CD4-positive, alpha-beta T cell (primary cell): Measurements from ENCODE around the gene SIL1. TPM values are rescaled to one million over a fixed set of nuclear protein-coding genes. Genes with fewer than 3 reads are reported as not detected.

Experiments used
- ATAC-seq: fragments of 200-7000 bp; cut with Tn5 transposase; one replicate; pipeline ENCODE4 v1.10.0; 2022; ENCODE audit warnings: mild to moderate bottlenecking; ENCODE audit not compliant: poor library complexity
- CTCF ChIA-PET: fragments of 350-600 bp; sonication (Branson Sonifier 250); formaldehyde crosslinking; loops from one replicate; lab custom pipeline; 2021; ENCODE audit warnings: antibody characterized with exemption, inconsistent platforms; lab: Charles Lee
- POLR2A ChIA-PET: fragments of 350-600 bp; sonication (Branson Sonifier 250); formaldehyde crosslinking; loops from one replicate; lab custom pipeline; 2021; ENCODE audit warnings: antibody characterized with exemption, inconsistent platforms; lab: Charles Lee
- DNase-seq, 14 experiments: peaks; one replicate each; pipeline ENCODE4 v3.0.0-alpha.2; 2013 to 2020; ENCODE audit warnings: mixed read lengths in 2 of 14
- H3K27ac ChIP-seq, 2 donors: one replicate each; pipeline versions ENCODE4 v1.5.1 to v1.7.0; 2013; ENCODE audit warnings: low read length in 2 of 2, low read depth in 1 of 2, mild to moderate bottlenecking in 1 of 2
- H3K27me3 ChIP-seq, 2 experiments: 1 replicate in 1 of 2; 2 replicates in 1 of 2; pipeline versions ENCODE4 v1.6.1 to v1.7.0; 2013; ENCODE audit warnings: low read length in 2 of 2, control low read depth in 1 of 2, mild to moderate bottlenecking in 1 of 2, moderate library complexity in 1 of 2; ENCODE audit not compliant: insufficient read depth in 2 of 2, control insufficient read depth in 1 of 2
- H3K36me3 ChIP-seq: one replicate; pipeline ENCODE4 v1.6.1; 2013; ENCODE audit warnings: low read length, control low read depth; ENCODE audit not compliant: insufficient read depth
- H3K4me1 ChIP-seq: one replicate; pipeline ENCODE4 v1.6.1; 2013; ENCODE audit warnings: low read length, control low read depth; ENCODE audit not compliant: insufficient read depth
- H3K4me3 ChIP-seq: one replicate; pipeline ENCODE4 v1.5.1; 2013; ENCODE audit warnings: mild to moderate bottlenecking, low read length, moderate library complexity
- H3K9me3 ChIP-seq, 2 experiments: 1 replicate in 1 of 2; 2 replicates in 1 of 2; pipeline versions ENCODE4 v1.6.1 to v1.7.0; 2013; ENCODE audit warnings: low read length in 2 of 2, mild to moderate bottlenecking in 2 of 2, control low read depth in 1 of 2, moderate library complexity in 1 of 2; ENCODE audit not compliant: control insufficient read depth in 1 of 2, insufficient read depth in 1 of 2
- H3K27ac Mint-ChIP-seq: one replicate; pipeline ENCODE4 v1.8.0; 2020; ENCODE audit warnings: mixed read lengths
- H3K27me3 Mint-ChIP-seq: one replicate; pipeline ENCODE4 v1.8.0; 2021; ENCODE audit warnings: mixed read lengths
- H3K36me3 Mint-ChIP-seq: one replicate; pipeline ENCODE4 v1.8.0; 2021; ENCODE audit warnings: low read depth, mixed read lengths
- H3K4me1 Mint-ChIP-seq: one replicate; pipeline ENCODE4 v1.8.0; 2021; ENCODE audit warnings: low read depth, mixed read lengths
- H3K4me3 Mint-ChIP-seq: one replicate; pipeline ENCODE4 v1.8.0; 2020; ENCODE audit warnings: mild to moderate bottlenecking, mixed read lengths
- H3K9me3 Mint-ChIP-seq: one replicate; pipeline ENCODE4 v1.8.0; 2020; ENCODE audit warnings: mixed read lengths
- intact Hi-C, 2 experiments: fragments of 100-400 bp; cut with DNase I in 1 of 2; cut with micrococcal nuclease in 1 of 2; formaldehyde crosslinking; loops; one replicate each; pipeline versions ENCODE4 v1.15.1 to v1.9.0; 2023 to 2025; cut with DNase I, micrococcal nuclease
- total RNA-seq, 174 experiments: library from RNA in 2 of 174; stranded (reverse) in 2 of 174; gene quantifications; one replicate each; pipeline ENCODE4 v1.2.3 and lab custom pipeline; 2021 to 2026
- TF ChIP-seq, protein P1 (sequence below): fragments of 200-600 bp; IDR thresholded peaks from one replicate; pipeline ENCODE4 v1.8.0; 2022; ENCODE audit warnings: antibody characterized with exemption, mild to moderate bottlenecking

The SIL1 gene
- total RNA-seq, 2 experiments from 2014 or later = 5.6 to 9.2 TPM

DNA sequence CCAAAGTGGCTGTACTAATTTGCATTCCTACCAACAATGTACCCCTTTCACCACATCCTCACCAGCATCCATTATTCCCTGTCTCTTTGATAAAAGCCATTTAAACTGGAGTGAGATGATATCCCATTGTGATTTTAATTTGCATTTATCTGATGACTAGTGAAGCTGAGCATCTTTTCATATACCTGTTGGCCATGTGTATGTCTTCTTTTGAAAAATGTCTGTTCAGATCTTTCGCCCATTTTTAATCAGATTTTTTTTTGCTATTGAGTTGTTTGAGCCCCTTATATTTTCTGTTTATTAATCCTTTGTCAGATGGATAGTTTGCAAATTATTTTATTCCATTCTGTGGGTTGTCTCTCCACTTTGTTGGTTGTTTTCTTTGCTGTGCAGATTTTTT lies 202.0 kb downstream of the SIL1 start:
- no peaks in the 10 kb centered on the region for H3K36me3 ChIP-seq
- ATAC-seq (no peak), DNase-seq (no peak)
- CTCF ChIA-PET = no interaction called here
- TF ChIP-seq, protein P1, sequence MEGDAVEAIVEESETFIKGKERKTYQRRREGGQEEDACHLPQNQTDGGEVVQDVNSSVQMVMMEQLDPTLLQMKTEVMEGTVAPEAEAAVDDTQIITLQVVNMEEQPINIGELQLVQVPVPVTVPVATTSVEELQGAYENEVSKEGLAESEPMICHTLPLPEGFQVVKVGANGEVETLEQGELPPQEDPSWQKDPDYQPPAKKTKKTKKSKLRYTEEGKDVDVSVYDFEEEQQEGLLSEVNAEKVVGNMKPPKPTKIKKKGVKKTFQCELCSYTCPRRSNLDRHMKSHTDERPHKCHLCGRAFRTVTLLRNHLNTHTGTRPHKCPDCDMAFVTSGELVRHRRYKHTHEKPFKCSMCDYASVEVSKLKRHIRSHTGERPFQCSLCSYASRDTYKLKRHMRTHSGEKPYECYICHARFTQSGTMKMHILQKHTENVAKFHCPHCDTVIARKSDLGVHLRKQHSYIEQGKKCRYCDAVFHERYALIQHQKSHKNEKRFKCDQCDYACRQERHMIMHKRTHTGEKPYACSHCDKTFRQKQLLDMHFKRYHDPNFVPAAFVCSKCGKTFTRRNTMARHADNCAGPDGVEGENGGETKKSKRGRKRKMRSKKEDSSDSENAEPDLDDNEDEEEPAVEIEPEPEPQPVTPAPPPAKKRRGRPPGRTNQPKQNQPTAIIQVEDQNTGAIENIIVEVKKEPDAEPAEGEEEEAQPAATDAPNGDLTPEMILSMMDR = no peak
- intact Hi-C loops = no loop called here
- H3K4me1 ChIP-seq = no peaks in the 10 kb centered on the region
- POLR2A ChIA-PET = no interaction called here
- H3K27me3 ChIP-seq = no peaks in the 10 kb centered on the region
- no peaks in the 10 kb centered on the region for H3K36me3 Mint-ChIP-seq
- H3K9me3 ChIP-seq = peaks cover 0 to 7% of the 10 kb centered on the region in 2 experiments
- no peaks in the 10 kb centered on the region for H3K27me3 Mint-ChIP-seq
- H3K4me3 ChIP-seq = no peak overlapping the region
- H3K27ac Mint-ChIP-seq = no peak overlapping the region
- H3K9me3 Mint-ChIP-seq = peaks cover 5% of the 10 kb centered on the region
- no peak overlapping the region for H3K4me3 Mint-ChIP-seq
- no peak overlapping the region for H3K27ac ChIP-seq
- no peaks in the 10 kb centered on the region for H3K4me1 Mint-ChIP-seq

DNA sequence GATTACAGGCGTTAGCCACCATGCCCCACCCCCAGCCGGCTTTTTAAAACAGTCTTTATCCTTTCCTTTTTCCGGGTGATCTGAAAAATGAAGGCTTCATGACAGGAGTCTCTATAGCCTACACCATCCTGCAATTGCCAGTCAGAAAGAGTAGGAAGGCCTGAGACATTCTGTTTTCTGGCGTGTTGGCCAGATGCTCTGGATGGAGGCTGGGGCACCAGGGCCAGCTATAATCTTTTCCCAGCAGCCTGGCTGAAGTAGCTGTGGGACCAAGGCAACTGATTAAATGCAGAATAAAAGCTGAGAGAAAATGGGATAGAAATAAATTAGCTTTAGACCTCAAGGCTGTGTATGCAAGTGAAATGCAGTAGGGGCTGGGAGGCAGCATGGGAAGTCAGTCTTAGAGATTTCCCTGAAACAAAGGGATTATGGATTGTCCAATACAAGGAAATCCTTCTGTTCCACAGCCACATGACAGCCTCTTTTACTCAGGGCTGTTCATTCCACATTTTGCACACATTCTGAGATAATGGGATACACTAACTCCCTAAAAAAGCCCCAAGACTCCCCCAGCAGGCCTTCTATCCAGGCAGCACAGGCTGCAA lies 207.1 kb downstream of the SIL1 start:
- H3K4me3 Mint-ChIP-seq = no peak overlapping the region
- no peak overlapping the region for H3K27ac Mint-ChIP-seq
- CTCF ChIA-PET = no interaction called here

DNA sequence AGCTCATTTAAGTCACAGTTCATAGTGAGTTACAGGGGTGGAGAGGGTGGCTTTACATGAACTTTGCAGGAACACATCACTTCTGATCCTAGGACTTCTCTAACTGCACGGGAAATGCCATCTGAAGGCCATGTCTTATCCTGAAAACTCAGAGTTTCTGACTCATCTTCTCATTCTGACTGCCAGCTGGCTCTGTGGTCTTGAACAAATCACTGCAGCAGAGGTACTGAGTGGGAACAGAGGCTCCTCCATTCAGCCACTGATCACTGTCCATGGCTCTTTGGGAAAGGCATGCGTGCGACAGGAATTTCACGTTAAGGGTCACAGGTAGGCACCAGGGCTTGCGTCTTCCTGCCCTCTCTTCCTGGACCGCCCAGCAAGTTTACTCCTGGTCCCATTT lies 208.4 kb downstream of the SIL1 start:
- ATAC-seq (no peak), DNase-seq (no peak)
- Histone ChIP-seq H3K27me3 (no peaks in the 10 kb centered on the region), H3K4me3 (no peak overlapping the region), H3K36me3 (no peaks in the 10 kb centered on the region), H3K27ac (no peak overlapping the region), H3K9me3 (peaks cover 0 to 3% of the 10 kb centered on the region in 2 experiments), H3K4me1 (no peaks in the 10 kb centered on the region)
- Mint-ChIP-seq H3K36me3 (no peaks in the 10 kb centered on the region), H3K9me3 (no peaks in the 10 kb centered on the region), H3K4me3 (no peak overlapping the region), H3K27ac (no peak overlapping the region), H3K27me3 (no peaks in the 10 kb centered on the region), H3K4me1 (no peaks in the 10 kb centered on the region)
- POLR2A ChIA-PET = no interaction called here
- intact Hi-C loops = no loop called here
- TF ChIP-seq, protein P1 = no peak
- CTCF ChIA-PET = no interaction called here

More for the DNA sequence above, 207.1 kb downstream of the SIL1 start:
- POLR2A ChIA-PET = no interaction called here
- no peaks in the 10 kb centered on the region for H3K27me3 ChIP-seq
- ATAC-seq (no peak), DNase-seq (no peak)
- H3K36me3 ChIP-seq = no peaks in the 10 kb centered on the region
- H3K27me3 Mint-ChIP-seq = no peaks in the 10 kb centered on the region
- H3K4me3 ChIP-seq = no peak overlapping the region
- H3K9me3 Mint-ChIP-seq = peaks cover 2% of the 10 kb centered on the region
- TF ChIP-seq, protein P1 = no peak
- H3K27ac ChIP-seq = no peak overlapping the region
- intact Hi-C loops = no loop called here
- no peaks in the 10 kb centered on the region for H3K4me1 ChIP-seq
- H3K9me3 ChIP-seq = peaks cover 0 to 3% of the 10 kb centered on the region in 2 experiments
- no peaks in the 10 kb centered on the region for H3K36me3 Mint-ChIP-seq
- no peaks in the 10 kb centered on the region for H3K4me1 Mint-ChIP-seq
